Stimulated activated CD4-positive, alpha-beta T cell treated with anti-CD3 and anti-CD28 coated beads, Interleukin-15, amount 100 ng/mL, for 1 hour (primary cell): ENCODE data around the gene DIP2C.
"Not testable (repeated sequence)": the region's sequence is repeated elsewhere in the genome, so short reads cannot be mapped to it uniquely, and the experiment has no call there.

Experiments
- DNase-seq, 2 donors: peaks; one replicate each; pipeline ENCODE4 v3.0.0-alpha.2; 2020; ENCODE audit warnings: low read depth in 1 of 2, low spot score in 1 of 2

The DIP2C gene

GRCh38 chr10:425365-425764 is 264.1 kb downstream of the DIP2C start:
- DNase-seq = not testable (repeated sequence)

- not testable (repeated sequence) for DNase-seq
Observed at GRCh38 chr10:424724-425123, 264.7 kb downstream of the DIP2C start.

GRCh38 chr10:423178-423577 is 266.3 kb downstream of the DIP2C start:
- DNase-seq = no peak

GRCh38 chr10:422675-423074 is 266.8 kb downstream of the DIP2C start:
- DNase-seq = no peak

- DNase-seq = no peak
Observed at GRCh38 chr10:422241-422640, 267.2 kb downstream of the DIP2C start.

GRCh38 chr10:421170-421569 is 268.3 kb downstream of the DIP2C start:
- DNase-seq = no peak

GRCh38 chr10:420154-421121 is 269.0 kb downstream of the DIP2C start:
- no peak for DNase-seq

- DNase-seq = no peak
Observed at GRCh38 chr10:418894-419293, 270.6 kb downstream of the DIP2C start.

- DNase-seq = no peak
Observed at GRCh38 chr10:418226-418625, 271.2 kb downstream of the DIP2C start.

- DNase-seq = no peak
Observed at GRCh38 chr10:416091-416515, 273.4 kb downstream of the DIP2C start.

- DNase-seq = no peak
Observed at GRCh38 chr10:413662-414071, 275.8 kb downstream of the DIP2C start.

- DNase-seq = no peak
Observed at GRCh38 chr10:412109-412508, 277.4 kb downstream of the DIP2C start.

- no peak for DNase-seq
Observed at GRCh38 chr10:411603-412002, 277.9 kb downstream of the DIP2C start.

- no peak for DNase-seq
Observed at GRCh38 chr10:409408-410040, 279.9 kb downstream of the DIP2C start.

GRCh38 chr10:408236-408635 is 281.2 kb downstream of the DIP2C start:
- DNase-seq = no peak

- no peak for DNase-seq
Observed at GRCh38 chr10:406976-407375, 282.5 kb downstream of the DIP2C start.

- no peak for DNase-seq
Observed at GRCh38 chr10:405648-406047, 283.8 kb downstream of the DIP2C start.

GRCh38 chr10:404991-405390 is 284.5 kb downstream of the DIP2C start:
- DNase-seq = no peak

GRCh38 chr10:404346-404745 is 285.1 kb downstream of the DIP2C start:
- DNase-seq = no peak

- no peak for DNase-seq
Observed at GRCh38 chr10:398954-399353, 290.5 kb downstream of the DIP2C start.

GRCh38 chr10:397321-398068 is 292.0 kb downstream of the DIP2C start:
- DNase-seq = no peak
